GM18508 (cell line): ENCODE data around the gene ATP5F1E.
"Not testable (repeated sequence)": the region's sequence is repeated elsewhere in the genome, so short reads cannot be mapped to it uniquely, and the experiment has no call there.

ENCODE experiments used
- ATAC-seq: cut with Tn5 transposase; IDR thresholded peaks from one replicate; pipeline ENCODE4 v1.9.1; 2021; ENCODE audit warnings: moderate number of reproducible peaks; ENCODE audit not compliant: insufficient read depth, unreplicated experiment

ATP5F1E gene

DNA sequence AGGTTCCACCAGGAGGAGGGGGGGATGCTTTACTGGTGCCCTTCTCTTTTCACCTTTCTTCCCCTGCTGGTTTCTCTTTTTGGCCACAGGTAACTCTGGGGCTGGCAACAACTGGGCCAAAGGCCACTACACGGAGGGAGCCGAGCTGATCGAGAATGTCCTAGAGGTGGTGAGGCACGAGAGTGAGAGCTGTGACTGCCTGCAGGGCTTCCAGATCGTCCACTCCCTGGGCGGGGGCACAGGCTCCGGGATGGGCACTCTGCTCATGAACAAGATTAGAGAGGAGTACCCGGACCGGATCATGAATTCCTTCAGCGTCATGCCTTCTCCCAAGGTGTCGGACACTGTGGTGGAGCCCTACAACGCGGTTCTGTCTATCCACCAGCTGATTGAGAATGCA, 8.5 kb downstream of the ATP5F1E start:
- no peak for ATAC-seq

DNA sequence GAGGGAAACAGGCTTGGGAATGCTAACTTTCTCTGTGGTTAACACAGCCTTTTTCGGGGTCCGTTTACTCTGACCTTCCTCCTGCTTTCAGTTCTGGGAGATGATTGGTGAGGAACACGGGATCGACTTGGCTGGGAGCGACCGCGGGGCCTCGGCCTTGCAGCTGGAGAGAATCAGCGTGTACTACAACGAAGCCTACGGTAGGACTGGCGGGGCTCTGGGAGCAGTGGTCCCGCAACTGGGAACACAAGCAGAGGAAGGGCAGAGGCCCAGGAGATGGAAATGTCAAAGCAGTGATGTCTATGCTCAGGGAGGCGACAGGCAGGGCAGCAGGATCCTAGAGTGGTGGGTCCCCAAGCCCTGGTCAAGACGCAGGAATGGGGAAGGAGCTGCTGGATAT, 9.4 kb downstream of the ATP5F1E start:
- no peak for ATAC-seq

DNA sequence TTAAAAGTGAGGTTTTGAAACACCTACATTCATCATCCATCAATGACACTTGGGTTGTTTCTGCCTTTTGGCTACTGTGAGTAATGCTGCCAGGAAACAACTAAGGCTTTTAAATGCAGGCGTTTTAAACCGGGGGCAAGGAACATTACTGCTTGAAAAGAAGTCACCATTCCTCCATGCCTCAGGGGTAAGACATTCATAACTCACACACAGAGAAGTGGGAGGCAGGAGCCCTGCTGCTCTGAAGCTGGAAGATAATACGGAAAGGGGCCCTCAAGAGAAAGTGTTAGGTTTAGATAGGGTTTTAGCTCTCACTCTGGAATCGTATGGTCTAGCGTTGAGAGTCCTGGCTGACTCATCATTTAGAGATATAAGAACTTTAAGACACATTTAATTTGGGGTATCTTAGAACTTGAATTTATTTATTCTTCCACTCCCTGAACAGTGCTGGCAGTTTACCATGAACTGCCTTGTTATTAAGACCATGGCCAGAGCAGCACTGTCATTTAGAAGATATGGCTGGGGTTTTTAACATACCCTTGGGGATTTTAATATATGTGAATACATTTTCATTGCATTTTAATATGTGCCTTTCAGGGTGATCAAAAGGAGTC, 11.1 kb downstream of the ATP5F1E start:
- ATAC-seq, result no peak

DNA sequence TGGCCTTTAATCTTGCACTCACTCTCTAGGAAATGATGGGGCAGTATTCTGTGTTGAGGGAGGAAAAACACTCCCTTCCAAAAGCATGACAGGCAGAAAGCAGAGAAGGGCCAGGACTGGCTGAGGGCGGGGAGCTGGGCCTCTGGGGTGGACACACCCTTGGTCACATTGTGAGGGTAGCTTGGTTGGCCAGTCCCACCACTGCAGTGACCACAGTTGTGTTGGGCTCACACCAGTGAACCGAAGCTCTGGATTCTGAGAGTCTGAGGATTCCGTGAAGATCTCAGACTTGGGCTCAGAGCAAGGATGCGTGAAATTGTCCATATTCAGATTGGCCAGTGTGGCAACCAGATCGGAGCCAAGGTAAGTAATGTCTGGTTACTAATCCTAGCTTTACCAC, 12.9 kb downstream of the ATP5F1E start, which contains the start of gene TUBB1:
TUBB1 (plus strand) TSS at position 213 of the 400 bp plus-strand sequence; CDS start at position 307, 94 bp downstream.
- ATAC-seq, result no peak

DNA sequence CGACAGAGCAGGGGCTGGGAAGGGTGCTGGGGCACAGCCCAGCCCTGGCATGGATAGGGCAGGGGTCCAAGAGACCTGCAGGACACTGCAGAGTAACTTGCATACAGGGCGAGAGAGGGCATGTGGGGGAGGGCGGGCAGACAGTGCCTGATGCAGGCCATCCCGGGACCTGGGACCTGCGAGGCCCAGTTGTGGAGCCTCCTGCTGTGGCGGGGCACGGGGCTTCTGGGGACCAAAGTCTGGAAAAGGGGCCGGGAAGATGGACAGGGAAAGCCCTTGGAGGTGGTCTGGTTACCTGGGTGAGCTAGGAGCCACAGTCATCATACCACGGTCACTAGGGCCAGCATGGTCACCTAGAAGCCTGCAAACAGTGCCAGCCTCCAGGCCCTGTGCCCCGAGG, 13.3 kb downstream of the ATP5F1E start:
- ATAC-seq, result no peak

DNA sequence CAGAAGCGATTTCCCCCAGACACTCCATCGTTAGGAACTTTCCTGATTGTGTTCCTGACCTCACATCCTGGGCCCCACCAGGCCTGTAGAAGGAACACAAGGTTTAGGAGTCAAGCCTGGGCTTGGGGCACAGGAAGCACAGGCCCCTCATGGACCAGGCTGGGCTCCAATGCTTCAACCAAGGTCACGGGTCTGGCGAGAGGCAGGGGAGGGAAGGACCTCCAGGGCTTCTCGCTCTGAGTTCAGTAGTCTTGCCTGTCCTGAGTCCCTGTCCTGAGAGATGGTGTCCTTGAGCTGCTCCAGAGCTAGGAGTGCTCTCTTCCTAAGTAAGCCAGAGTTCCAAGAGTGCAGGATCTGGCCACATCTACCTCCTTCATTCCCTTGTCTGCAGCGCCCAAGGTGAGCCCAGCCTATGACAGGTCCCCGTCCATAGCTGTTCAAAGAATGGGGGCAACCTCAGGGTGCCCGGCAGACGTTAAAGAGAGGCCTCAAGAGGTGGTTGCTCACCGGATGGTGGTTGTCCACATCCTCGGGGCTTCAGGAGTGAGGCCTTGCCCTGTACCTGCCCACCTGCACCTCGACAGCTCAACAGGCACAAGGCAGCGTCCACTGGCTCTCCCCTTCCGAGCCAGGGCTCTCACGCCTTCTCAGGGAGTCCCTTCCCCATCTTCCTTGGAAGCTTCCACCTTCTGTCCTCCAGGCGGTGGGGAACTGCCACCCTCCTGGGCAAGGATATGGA, 14.5 kb downstream of the ATP5F1E start:
- no peak for ATAC-seq

DNA sequence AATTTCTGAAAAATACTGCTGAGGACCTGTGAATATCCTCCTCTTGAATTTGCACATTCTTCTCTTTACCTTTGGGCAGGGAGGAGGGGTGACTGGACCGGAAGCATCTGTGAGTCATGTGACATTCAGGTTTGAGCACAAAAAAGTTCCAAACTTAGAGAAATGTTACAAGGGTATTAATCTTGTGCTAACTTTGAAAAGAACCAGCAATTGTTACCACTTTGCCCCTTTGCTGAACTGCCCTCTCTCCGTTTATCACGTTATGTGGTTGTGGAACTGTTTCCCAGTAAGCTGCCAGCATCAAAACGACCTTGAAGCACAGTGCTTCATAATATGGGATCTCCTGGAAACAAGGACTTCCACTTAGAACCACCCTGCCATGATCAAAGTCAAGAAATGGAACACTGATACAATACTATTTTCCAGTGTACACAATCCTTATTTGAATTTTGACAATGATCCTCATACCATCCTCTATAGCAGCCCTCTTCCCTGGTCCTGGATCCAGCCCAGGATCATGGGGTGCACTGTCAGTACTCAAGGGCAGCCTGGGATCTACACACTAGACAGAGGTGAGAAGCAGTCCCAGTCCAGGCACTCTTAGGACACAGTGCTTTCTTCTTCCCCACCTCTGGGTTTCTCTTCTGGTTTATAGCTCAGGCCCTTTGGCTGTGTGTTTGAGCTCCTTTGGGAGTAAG, 15.2 kb downstream of the ATP5F1E start:
- ATAC-seq, result no peak

DNA sequence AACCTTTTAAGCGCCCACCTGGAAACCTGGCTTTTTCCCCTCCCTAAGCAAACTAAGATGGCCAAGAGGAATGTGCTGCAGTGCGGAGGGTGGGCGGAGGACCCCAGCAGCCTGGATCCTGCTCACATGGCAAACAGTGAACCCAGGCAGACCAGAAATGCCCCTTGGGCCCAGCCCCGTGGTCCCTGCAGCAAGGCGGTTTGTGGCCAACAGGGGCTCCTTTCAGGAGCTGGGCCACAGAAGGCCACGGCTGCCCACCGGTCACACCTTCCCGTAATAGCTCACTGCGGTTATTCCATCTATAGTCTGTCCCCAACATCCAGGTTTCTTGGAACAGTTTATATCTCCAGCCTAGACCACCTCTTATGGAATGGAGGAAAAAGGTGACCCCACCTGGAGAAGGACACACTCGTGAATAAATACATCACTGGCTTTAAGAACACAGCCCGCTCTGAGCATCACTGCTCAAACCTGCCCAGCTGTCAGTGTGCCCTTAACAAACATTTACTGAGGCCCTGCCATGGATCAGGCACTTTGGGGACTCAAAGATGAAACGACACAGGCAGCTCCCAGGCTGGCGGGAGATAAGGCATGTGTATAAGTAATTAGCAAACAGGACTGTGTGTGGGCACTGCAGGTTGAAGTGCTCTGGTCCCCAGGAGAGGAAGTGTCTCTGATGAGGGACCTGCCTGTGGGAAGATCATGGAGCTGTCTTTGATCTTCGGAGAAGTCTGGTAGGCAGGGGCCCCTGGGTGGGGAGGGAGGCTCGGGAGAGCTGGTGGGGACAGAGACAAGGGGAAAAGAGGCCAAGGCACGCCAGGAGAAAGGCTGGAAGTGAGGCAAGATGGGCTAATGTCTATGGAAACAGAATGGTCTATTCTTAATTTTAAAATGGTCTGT, 16.1 kb downstream of the ATP5F1E start:
- no peak for ATAC-seq

DNA sequence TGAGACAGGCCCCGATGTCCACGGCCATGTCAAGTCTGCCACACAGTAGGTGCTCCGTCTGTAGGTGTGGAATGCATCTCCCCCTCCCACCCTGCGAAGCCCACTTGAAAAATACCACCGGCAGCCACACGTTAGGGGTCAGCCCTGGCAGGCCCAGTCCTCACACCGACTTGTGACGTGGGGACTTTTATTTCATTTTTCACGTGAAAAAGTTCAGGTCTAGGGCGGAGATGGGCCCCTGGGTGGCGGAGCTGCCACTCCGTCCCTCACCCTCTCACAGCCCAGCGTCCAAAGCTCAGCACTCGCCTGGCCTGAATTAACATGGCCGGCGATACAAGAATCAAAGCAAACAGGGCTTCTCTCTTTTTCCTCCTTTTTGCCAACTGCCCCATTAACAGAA, 16.7 kb downstream of the ATP5F1E start:
- ATAC-seq, result no peak

DNA sequence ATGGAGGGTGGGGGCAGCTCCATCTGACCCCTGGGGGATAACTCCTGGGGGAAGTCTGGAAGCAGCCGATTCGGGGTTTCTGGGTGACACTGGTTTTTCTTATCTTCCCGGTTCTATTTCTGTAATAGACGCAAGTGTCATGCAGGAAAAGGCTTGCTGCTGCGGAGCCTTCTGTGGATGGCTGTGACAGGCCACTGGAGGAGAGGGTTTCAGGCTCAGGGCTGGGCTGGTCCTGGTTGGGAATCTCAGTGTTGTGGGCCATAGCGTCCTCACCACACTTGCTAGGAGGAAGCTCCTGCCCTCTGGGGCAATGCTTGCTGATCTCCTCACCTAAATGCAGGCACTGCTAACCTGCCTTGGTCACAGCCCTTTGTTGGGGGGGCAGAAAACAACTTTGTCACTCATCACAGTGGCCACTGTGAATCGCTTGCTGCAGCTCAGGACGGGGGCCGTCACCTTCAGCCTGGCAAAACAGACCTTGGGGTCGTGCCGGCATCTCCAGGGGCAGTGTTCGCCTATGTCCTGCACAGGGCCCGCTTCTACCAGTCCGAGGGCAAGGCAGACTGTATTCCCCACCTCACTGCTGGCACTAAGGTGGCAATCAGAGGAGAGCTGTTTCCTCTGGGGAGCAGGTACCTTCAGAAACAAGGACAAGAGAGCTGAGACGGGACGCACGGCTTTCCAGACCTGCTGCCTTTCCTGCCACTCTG, 17.3 kb downstream of the ATP5F1E start:
- ATAC-seq, result no peak

DNA sequence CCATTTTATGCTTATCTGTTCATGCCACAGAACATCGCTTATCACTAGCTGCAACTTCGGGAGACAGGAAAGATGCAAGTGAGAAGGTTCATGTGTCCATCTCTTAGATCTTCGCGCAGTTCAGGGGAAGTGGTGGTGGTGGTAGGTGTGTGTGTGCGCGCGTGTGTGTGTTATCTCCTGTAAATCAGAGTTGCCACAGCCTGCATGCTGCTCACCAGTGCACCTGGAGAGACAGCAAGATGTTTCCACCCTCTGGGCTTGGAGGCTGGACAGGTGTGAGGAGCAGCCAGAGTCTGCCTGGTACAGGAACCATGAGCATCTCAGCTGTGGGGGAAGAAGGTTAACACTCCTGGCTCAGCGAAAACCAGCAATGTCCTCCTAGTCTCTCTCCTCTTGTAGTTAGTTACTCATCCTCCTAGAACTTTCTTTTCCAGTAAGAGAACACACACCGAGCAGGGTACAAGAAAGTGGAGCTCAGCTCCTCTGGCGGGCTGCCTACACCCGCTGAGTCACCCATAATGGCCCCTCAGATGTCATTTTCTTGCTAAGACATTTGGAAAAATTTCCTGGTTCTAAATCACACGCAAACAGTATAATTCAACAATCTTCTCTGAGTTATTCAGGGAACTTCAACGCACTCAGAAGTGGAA, 18.1 kb downstream of the ATP5F1E start:
- ATAC-seq, result no peak

DNA sequence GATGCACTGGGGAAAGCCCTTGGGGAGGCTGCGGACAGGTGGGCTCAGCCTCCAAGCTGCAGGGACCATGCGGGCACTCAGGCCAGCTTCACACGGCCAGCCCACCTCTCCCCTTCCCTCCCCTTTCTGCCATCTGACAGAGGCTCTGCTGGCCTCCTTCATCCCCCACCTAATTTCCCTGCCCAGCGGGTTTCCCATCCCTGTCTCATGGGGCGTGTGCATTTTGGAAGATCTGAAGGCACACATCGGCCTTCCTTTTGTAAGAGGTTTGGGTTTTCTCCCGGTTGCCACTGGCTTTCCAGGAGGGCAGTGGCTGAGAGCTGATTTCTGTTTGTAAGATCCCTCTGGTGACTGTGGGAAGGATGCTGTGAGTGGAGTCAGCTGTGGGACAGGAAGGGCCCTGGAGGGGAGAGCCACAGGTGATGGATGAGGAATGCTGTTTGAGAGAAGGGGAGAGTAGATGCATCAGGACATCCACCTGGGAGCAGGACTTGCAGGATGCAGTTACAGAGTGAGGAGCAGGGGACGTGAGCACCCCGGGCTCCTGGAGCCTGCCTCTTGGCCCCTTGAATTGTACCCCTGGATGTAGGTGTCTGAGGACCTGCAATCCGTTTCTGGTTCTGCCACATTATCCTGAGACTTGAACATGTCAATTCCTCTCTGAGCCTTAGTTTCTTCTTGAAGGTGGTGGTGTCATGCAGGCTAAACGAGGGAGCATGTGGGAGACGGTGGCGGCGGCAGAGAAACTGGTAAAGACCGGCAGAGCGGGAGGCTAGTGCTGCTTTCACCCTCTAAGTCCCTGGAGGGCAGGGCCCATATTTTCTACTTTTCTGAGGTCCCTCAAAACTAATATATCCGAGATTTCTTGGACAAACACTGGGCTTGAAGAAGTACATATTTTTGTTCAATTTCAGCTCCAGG, 18.8 kb downstream of the ATP5F1E start:
- no peak for ATAC-seq

DNA sequence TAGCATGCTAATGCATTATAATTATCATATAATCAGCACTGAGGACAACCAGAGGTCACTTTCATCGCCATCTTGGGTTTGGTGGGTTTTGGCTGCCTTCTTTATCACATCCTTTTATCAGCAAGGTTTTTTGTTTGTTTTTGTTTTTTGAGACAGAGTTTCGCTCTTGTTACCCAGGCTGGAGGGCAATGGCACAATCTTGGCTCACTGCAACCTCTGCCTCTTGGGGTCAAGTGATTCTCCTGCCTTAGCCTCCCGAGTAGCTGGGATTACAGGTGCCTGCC, 20.3 kb downstream of the ATP5F1E start:
- ATAC-seq, result not testable (repeated sequence)

DNA sequence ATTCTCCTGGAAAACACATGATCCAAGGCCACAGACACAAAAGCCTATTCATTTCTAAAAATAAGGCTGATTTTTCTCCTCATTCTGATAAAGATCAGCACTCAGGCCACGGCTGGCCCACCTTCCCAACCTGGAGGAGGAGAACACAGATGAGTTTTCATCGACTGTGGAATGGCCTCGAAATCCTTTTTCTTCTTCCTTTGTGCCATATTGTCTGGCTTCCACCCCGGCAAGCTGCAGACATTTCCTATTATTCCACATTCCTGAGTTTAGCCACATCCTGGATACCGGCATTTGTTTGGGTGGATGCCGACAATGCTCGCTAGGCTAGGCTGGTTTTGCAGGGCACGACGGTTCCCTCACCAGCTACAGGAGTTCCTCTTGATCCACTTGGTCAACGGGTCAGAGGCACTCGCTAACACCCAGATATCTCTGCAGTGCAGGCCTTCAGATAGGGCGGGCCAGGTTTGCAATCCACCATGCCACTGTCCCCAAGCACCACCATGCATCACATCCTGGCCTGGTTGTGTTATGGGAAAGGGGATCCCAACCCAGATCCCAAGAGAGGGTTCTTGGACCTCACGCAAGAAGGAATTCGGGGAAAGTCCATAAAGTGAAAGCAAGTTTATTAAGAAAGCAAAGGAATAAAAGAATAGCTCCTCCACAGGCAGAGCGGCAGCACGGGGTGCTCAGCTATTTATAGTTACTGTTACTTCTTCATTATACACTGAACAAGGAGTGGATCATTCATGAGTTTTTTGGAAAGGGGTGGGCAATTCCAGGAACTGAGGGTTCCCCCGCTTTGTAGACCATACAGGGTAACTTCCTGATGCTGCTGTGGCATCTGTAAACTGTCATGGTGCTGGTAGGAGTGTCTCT, 20.9 kb downstream of the ATP5F1E start:
- ATAC-seq, result no peak

DNA sequence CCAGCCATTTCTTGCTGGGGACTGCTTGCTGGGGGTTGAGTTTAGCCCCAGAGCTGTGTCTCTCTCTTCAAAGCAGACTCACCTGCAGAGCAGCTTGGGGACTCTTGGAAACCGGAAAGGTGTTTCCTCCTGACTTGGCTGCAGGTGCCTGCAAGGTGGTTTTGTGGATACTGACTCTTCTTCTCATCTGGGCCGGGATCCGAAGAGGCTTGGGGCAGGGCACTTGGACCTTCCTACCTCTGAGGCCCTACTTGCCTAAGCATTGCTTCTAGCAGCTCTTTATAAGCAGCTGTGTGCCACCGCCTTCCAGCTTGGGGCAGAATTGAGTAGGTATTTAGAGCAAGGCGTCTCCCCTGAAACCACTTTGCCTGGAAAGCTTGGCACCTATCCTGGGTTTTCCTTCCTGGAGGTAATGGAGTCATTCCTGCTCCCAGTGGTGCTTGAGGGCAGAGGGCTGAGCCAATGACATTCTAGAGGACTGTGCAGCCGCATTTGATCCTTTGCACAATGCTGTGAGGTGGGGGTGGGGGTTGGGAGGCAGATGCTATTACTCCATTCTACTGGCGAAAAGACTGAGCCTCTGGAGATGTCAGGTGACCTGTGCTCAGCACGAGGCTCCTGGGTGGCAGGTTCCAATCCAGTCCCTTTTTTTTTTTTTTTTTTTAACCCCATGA, 21.7 kb downstream of the ATP5F1E start:
- no peak for ATAC-seq

DNA sequence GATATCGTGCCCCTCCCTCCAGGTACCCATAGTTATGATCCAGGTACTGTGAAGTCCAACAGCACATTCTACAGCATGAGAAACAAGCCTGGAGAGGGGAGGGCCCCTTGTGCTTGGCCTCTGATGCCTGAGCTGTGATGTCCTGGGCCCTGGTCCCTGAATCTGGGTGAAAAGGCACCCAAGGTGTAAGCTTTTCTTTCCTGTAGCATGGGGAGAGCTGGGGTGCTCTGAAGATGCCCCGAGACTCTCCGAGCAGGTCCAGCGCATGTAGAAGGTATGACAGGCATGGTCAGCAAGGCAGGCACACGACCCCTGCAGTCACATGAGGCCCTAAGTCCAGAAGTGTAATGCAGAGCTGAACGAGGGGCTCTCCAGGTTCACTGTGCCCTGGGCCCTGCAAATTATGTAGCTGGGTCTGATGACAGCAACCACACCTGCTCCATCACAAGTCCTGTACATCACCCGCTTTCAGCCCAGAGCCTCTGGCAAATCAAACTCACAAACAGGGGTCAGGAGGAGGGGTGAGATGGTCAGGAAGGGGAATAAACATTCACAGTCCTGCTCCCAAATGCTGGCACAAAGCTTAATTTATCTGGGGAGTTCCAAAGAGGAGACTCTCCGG, 23.3 kb downstream of the ATP5F1E start:
- no peak for ATAC-seq
